A673 (cell line): ENCODE measurements around the gene DIDO1. TPM values are rescaled to one million over a fixed set of nuclear protein-coding genes. Genes with fewer than 3 reads are reported as not detected.

Experiments
- BruUV-seq: library from RNA; stranded (reverse); fragments of 400-500 nt; replicated peaks from 2 replicates; lab custom pipeline; 2021; lab: Mats Ljungman, UMichigan
- CTCF ChIA-PET: fragments of 300-600 bp; sonication (Branson Sonifier 250); formaldehyde crosslinking; loops from one replicate; lab custom pipeline; 2022; ENCODE audit warnings: antibody characterized with exemption; lab: Charles Lee
- POLR2A ChIA-PET: fragments of 300-600 bp; sonication (Branson Sonifier 250); formaldehyde crosslinking; loops from one replicate; lab custom pipeline; 2022; ENCODE audit warnings: antibody characterized with exemption; ENCODE audit not compliant: low non-redundant PET; lab: Charles Lee
- DNase-seq: peaks from one replicate; pipeline ENCODE4 v3.0.0-alpha.2; 2015; ENCODE audit warnings: low spot score
- H3K27ac ChIP-seq: fragments of 200-600 bp; sonication (generic); 2 replicates; pipeline ENCODE4 v1.5.1; 2016; ENCODE audit warnings: mixed run types, low read depth, mild to moderate bottlenecking, mixed read lengths, antibody characterized with exemption, low read length; ENCODE audit not compliant: poor library complexity, severe bottlenecking
- H3K27me3 ChIP-seq: fragments of 200-600 bp; sonication (generic); replicated peaks from 2 replicates; pipeline ENCODE4 v1.6.1; 2017; ENCODE audit warnings: mixed run types, low read depth, mild to moderate bottlenecking, mixed read lengths, antibody characterized with exemption, low read length; ENCODE audit not compliant: insufficient read depth, poor library complexity
- H3K36me3 ChIP-seq: fragments of 200-600 bp; sonication (generic); 2 replicates; pipeline ENCODE4 v1.6.1; 2016; ENCODE audit warnings: mixed run types, mild to moderate bottlenecking, mixed read lengths, antibody characterized with exemption, low read length; ENCODE audit not compliant: insufficient read depth, poor library complexity, severe bottlenecking
- H3K4me1 ChIP-seq: fragments of 200-600 bp; sonication (generic); 2 replicates; pipeline ENCODE4 v1.6.1; 2017; ENCODE audit warnings: mixed run types, mild to moderate bottlenecking, mixed read lengths, antibody characterized with exemption, low read length; ENCODE audit not compliant: insufficient read depth, poor library complexity, severe bottlenecking
- H3K4me3 ChIP-seq: fragments of 200-600 bp; sonication (generic); 2 replicates; pipeline ENCODE4 v1.5.1; 2016; ENCODE audit warnings: low read depth, mixed run types, mild to moderate bottlenecking, mixed read lengths, low read length; ENCODE audit not compliant: poor library complexity, severe bottlenecking
- H3K9me3 ChIP-seq: fragments of 200-600 bp; sonication (generic); 2 replicates; pipeline ENCODE4 v1.6.1; 2016; ENCODE audit warnings: mixed run types, low read depth, mild to moderate bottlenecking, mixed read lengths, antibody characterized with exemption, low read length; ENCODE audit not compliant: poor library complexity, severe bottlenecking
- EZH2 ChIP-seq: fragments of 200-600 bp; sonication (generic); IDR thresholded peaks from 2 replicates; pipeline ENCODE4 v1.6.1; 2017; ENCODE audit warnings: borderline replicate concordance, low read depth, mild to moderate bottlenecking, mixed read lengths, antibody characterized with exemption, low read length; ENCODE audit not compliant: poor library complexity, severe bottlenecking
- intact Hi-C: fragments of 100-400 bp; cut with micrococcal nuclease; formaldehyde crosslinking; loops from one replicate; pipeline ENCODE4 v1.10.0; 2022; ENCODE audit not compliant: unreplicated experiment
- total RNA-seq: library from RNA; stranded (reverse); gene quantifications from 2 replicates; pipeline ENCODE4 v1.2.3, GENCODE V29; 2021
- TF ChIP-seq, protein P1 (sequence below): fragments of 300-800, 200-600 bp; sonication (generic); conservative IDR thresholded peaks from 2 replicates; pipeline ENCODE4 v1.5.1; 2017; ENCODE audit warnings: low read depth, mild to moderate bottlenecking, antibody characterized with exemption, low read length, moderate library complexity, mixed read lengths

The DIDO1 gene
- total RNA-seq, 1 experiment from 2014 or later, result 64.4 TPM

DNA sequence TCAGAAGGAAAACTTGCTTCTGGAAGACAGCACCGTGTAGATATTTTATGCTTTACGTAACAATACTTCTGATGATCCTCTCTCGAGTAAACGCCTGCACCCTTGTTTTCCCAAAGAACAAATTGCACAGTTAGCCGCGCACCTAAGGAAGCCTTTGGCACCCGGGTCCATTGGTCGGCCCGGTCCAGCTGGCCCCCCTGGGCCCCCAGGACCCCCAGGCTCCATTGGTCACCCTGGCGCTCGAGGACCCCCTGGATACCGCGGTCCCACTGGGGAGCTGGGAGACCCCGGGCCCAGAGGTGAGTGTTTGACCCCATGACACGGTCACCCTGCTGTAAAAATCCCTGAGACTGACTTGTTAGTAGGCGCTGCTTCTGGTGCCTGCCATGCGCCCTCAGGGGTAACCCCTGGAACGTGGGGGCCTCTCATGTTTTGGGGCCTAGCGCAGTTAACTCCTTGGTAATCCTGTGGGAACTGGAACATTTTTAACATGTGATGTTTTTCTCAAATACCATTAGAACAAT lies 89.3 kb downstream of the DIDO1 start:
- ChIA-PET POLR2A (no interaction called here), CTCF (no interaction called here)
- Histone ChIP-seq H3K27me3 (no peaks in the 10 kb centered on the region), H3K9me3 (no peaks in the 10 kb centered on the region), H3K4me3 (peak overlapping the region; percentile 23), H3K27ac (no peak overlapping the region), H3K4me1 (peaks cover 21% of the 10 kb centered on the region), H3K36me3 (no peaks in the 10 kb centered on the region)
- TF ChIP-seq, protein P1, sequence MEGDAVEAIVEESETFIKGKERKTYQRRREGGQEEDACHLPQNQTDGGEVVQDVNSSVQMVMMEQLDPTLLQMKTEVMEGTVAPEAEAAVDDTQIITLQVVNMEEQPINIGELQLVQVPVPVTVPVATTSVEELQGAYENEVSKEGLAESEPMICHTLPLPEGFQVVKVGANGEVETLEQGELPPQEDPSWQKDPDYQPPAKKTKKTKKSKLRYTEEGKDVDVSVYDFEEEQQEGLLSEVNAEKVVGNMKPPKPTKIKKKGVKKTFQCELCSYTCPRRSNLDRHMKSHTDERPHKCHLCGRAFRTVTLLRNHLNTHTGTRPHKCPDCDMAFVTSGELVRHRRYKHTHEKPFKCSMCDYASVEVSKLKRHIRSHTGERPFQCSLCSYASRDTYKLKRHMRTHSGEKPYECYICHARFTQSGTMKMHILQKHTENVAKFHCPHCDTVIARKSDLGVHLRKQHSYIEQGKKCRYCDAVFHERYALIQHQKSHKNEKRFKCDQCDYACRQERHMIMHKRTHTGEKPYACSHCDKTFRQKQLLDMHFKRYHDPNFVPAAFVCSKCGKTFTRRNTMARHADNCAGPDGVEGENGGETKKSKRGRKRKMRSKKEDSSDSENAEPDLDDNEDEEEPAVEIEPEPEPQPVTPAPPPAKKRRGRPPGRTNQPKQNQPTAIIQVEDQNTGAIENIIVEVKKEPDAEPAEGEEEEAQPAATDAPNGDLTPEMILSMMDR, result no peak
- no peak for TF ChIP-seq EZH2
- intact Hi-C loops, result no loop called here
- no TSS peak for BruUV-seq
- no peak for DNase-seq

DNA sequence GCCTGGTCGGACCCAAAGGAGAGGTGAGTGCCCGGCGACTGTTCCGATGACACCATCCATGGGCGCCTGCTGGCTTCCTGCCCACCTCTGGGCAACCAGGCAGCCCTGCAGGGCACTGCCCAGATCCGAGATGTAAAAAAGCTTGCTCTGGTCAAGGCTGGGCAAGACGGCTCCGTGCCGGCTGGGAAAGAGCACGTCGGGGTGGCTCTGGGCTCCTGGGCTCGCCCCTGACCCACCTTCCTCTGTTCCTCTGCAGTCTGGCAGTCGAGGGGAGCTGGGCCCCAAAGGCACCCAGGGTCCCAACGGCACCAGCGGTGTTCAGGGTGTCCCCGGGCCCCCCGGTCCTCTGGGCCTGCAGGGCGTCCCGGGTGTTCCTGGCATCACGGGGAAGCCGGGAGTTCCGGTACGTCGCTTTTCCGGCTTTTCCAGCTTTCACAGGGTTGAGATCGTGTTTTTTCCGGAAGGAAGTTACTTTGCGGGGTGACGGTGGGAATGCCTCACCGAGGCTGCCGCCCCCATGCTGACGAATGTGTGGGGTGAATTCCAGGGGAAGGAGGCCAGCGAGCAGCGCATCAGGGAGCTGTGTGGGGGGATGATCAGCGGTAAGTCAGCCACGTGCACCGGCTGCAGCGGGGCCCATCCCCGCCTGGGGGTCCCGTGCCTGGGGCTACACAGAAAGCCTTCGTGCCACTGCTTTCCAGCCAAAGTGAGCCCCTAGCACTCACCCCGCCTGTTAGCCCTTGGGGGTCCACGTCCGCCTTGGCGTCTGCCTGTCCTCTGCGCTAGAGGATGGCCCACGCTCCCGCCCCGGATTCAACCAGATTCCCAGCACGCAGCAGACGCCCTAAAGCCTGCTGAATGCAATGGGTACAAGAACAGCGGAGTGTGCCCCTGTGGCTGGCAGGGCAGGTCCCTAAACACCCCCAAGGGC lies 90.1 kb downstream of the DIDO1 start:
- CTCF ChIA-PET, result no interaction called here
- Histone ChIP-seq H3K27ac (peak overlapping the region; percentile 51), H3K27me3 (no peaks in the 10 kb centered on the region), H3K4me1 (peaks cover 26% of the 10 kb centered on the region), H3K4me3 (peak overlapping the region; percentile 23), H3K9me3 (no peaks in the 10 kb centered on the region), H3K36me3 (no peaks in the 10 kb centered on the region)
- TF ChIP-seq EZH2, result no peak
- TF ChIP-seq, protein P1, result no peak
- DNase-seq, result no peak
- POLR2A ChIA-PET, result no interaction called here
- no TSS peak for BruUV-seq
- intact Hi-C loops, result no loop called here

DNA sequence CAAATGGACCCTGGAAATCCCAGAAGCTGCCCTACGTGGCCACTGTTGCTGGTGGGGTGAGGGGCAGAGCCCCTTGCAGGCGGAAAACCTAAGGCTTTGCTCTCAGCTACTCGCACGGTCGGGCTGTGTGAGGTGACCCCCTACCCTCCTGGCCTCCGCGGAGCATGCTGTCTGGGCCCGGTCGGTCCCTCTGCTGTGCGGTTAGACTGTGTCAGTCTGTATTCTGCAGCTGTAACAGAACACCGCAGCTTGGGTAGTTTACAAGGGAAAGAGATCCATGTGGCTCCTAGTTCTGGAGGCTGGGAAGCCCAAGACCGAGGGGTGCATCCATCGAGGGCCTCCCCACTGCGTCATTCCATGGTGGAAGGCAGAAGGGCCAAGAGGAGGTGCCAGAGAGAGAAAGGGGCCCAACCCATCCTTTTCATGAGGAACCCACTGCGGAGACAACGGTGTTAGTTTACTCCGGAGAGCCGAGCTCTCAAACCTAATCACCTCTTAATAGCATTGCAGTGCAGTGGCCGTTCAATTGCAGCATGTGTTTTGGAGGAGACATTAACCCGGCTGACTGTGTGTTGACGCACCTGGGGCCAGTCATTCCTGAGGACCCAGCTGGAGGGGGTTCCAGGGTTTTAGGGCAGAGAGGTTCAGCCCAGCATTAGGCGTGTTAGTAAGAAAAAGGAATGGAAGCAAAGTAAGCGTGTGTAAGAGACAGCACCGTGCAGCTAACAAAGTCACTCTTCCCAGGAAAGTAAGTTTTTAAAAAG lies 91.2 kb downstream of the DIDO1 start:
- ChIA-PET CTCF (interaction anchor here (0.7 kb wide), 1 partner anchor 56 kb away, joined by 3 read pairs; no protein-coding TSS in a partner anchor), POLR2A (interaction anchor here (0.5 kb wide), 1 partner anchor 40 kb away, joined by 3 read pairs; no protein-coding TSS in a partner anchor)
- Histone ChIP-seq H3K9me3 (no peaks in the 10 kb centered on the region), H3K27ac (no peak overlapping the region), H3K4me3 (no peak overlapping the region), H3K4me1 (peaks cover 26% of the 10 kb centered on the region), H3K27me3 (no peaks in the 10 kb centered on the region), H3K36me3 (no peaks in the 10 kb centered on the region)
- TF ChIP-seq EZH2, result no peak
- TF ChIP-seq, protein P1, result no peak
- intact Hi-C loops, result no loop called here
- BruUV-seq, result no TSS peak
- DNase-seq, result no peak
